ENCODE measurements around the gene RNF144A. TPM values are rescaled to one million over a fixed set of nuclear protein-coding genes. Genes with fewer than 3 reads are reported as not detected.

RNF144A gene
- total and polyA plus RNA-seq, 2 donors (not counting 1 experiment from before 2014, with no cell fraction given) = 1.2 to 1.6 TPM

GRCh38 chr2:7018767-7019166 is 101.6 kb downstream of the RNF144A start:
- no peak overlapping the region for H3K27ac ChIP-seq (ENCODE audit: low read length in 2 of 2)
- H3K4me1 ChIP-seq (ENCODE audit: control insufficient read depth in 2 of 2, insufficient read depth in 2 of 2, low read length in 2 of 2) = peaks cover 3 to 6% of the 10 kb centered on the region in 2 donors
- no peak for ATAC-seq (ENCODE audit: low read depth)
- no peak overlapping the region for H2AFZ ChIP-seq (ENCODE audit: insufficient read depth, low read depth, low read length, poor library complexity, severe bottlenecking)
- H3K4me2 ChIP-seq (replicated peaks; ENCODE audit: low read depth, low read length, poor library complexity, severe bottlenecking) = no peak overlapping the region
- intact Hi-C loops (cut with micrococcal nuclease) = no loop called here
- ChIA-PET POLR2A (no interaction called here), CTCF (no interaction called here)
- no peak for DNase-seq
- H3K27ac Mint-ChIP-seq = no peak overlapping the region
- no peak overlapping the region for H3K4me3 ChIP-seq (ENCODE audit: control extremely low read depth in 1 of 5, extremely low read depth in 1 of 5, insufficient read depth in 1 of 5, low read depth in 2 of 5, low read length in 4 of 5)
- peaks cover 8% of the 10 kb centered on the region for H3K4me1 Mint-ChIP-seq
- H3K36me3 ChIP-seq (replicated peaks in 1 of 2; ENCODE audit: control extremely low read depth in 1 of 2, control insufficient read depth in 1 of 2, extremely low read depth in 1 of 2, insufficient read depth in 2 of 2, low read length in 1 of 2) = no peaks in the 10 kb centered on the region
- no peak overlapping the region for H3K9ac ChIP-seq (ENCODE audit: low read length)
- H3K9me3 ChIP-seq (ENCODE audit: control extremely low read depth in 1 of 3, control insufficient read depth in 2 of 3, insufficient read depth in 1 of 3, low read length in 2 of 3) = no peaks in the 10 kb centered on the region
- H4K20me1 ChIP-seq (ENCODE audit: control insufficient read depth, insufficient read depth, low read length, poor library complexity, severe bottlenecking) = no peaks in the 10 kb centered on the region
- 97% methylated on average over 4 of the region's 5 CpGs for WGBS (ENCODE audit: insufficient coverage)
- H3K9me3 Mint-ChIP-seq (ENCODE audit: insufficient read depth) = no peaks in the 10 kb centered on the region
- H3K27me3 ChIP-seq (replicated peaks in 1 of 4; ENCODE audit: control extremely low read depth in 1 of 4, control insufficient read depth in 3 of 4, insufficient read depth in 4 of 4, low read length in 3 of 4) = peaks cover 0 to 3% (median 0%) of the 10 kb centered on the region in 4 experiments
- H3K27me3 Mint-ChIP-seq = no peaks in the 10 kb centered on the region
- H3K4me3 Mint-ChIP-seq = no peak overlapping the region
- TF ChIP-seq EZH2 (IDR thresholded peaks at IDR 0.05; ENCODE audit: borderline replicate concordance, insufficient read depth, low read depth, low read length, poor library complexity, severe bottlenecking) (no peak), CTCF (IDR thresholded peaks at IDR 0.05) (no peak)
- no peaks in the 10 kb centered on the region for H3K79me2 ChIP-seq (ENCODE audit: control insufficient read depth, insufficient read depth, low read length)

- Histone ChIP-seq H4K20me1 (ENCODE audit: control insufficient read depth, insufficient read depth, low read length, poor library complexity, severe bottlenecking) (no peaks in the 10 kb centered on the region), H3K4me3 (ENCODE audit: control extremely low read depth in 1 of 5, extremely low read depth in 1 of 5, insufficient read depth in 1 of 5, low read depth in 2 of 5, low read length in 4 of 5) (no peak overlapping the region), H3K9me3 (ENCODE audit: control extremely low read depth in 1 of 3, control insufficient read depth in 2 of 3, insufficient read depth in 1 of 3, low read length in 2 of 3) (no peaks in the 10 kb centered on the region), H3K36me3 (replicated peaks in 1 of 2; ENCODE audit: control extremely low read depth in 1 of 2, control insufficient read depth in 1 of 2, extremely low read depth in 1 of 2, insufficient read depth in 2 of 2, low read length in 1 of 2) (no peaks in the 10 kb centered on the region), H3K4me1 (ENCODE audit: control insufficient read depth in 2 of 2, insufficient read depth in 2 of 2, low read length in 2 of 2) (peaks cover 3 to 4% of the 10 kb centered on the region in 2 donors), H3K9ac (ENCODE audit: low read length) (no peak overlapping the region), H2AFZ (ENCODE audit: insufficient read depth, low read depth, low read length, poor library complexity, severe bottlenecking) (no peak overlapping the region), H3K79me2 (ENCODE audit: control insufficient read depth, insufficient read depth, low read length) (no peaks in the 10 kb centered on the region), H3K27ac (ENCODE audit: low read length in 2 of 2) (no peak overlapping the region), H3K4me2 (replicated peaks; ENCODE audit: low read depth, low read length, poor library complexity, severe bottlenecking) (no peak overlapping the region), H3K27me3 (replicated peaks in 1 of 4; ENCODE audit: control extremely low read depth in 1 of 4, control insufficient read depth in 3 of 4, insufficient read depth in 4 of 4, low read length in 3 of 4) (peaks cover 0 to 3% (median 0%) of the 10 kb centered on the region in 4 experiments)
- no peaks in the 10 kb centered on the region for H3K27me3 Mint-ChIP-seq
- CTCF ChIA-PET = no interaction called here
- no peak overlapping the region for H3K4me3 Mint-ChIP-seq
- peaks cover 5% of the 10 kb centered on the region for H3K4me1 Mint-ChIP-seq
- TF ChIP-seq EZH2 (IDR thresholded peaks at IDR 0.05; ENCODE audit: borderline replicate concordance, insufficient read depth, low read depth, low read length, poor library complexity, severe bottlenecking) (no peak), CTCF (IDR thresholded peaks at IDR 0.05) (no peak)
- DNase-seq = no peak
- H3K27ac Mint-ChIP-seq = no peak overlapping the region
- intact Hi-C loops (cut with micrococcal nuclease) = no loop called here
- ATAC-seq (ENCODE audit: low read depth) = no peak
- no peaks in the 10 kb centered on the region for H3K9me3 Mint-ChIP-seq (ENCODE audit: insufficient read depth)
- 92% methylated on average over 17 of the region's 17 CpGs for WGBS (ENCODE audit: insufficient coverage)
- POLR2A ChIA-PET = no interaction called here
Measured at GRCh38 chr2:7019191-7019590, 102.0 kb downstream of the RNF144A start.
